Esophagus muscularis mucosa (tissue), 4 donors: ENCODE measurements around the gene TBL1XR1.

Experiments used
- EP300 ChIP-seq: sonication (generic); formaldehyde crosslinking; IDR thresholded peaks from one replicate; pipeline ENCODE4 v1.6.1; 2017; ENCODE audit warnings: antibody characterized with exemption
- POLR2A ChIP-seq: fragments of 450-650 bp; IDR thresholded peaks from one replicate; pipeline ENCODE4 v1.6.1; 2017; ENCODE audit warnings: antibody characterized with exemption, moderate library complexity, mild to moderate bottlenecking, low read depth
- POLR2AphosphoS5 ChIP-seq, 2 donors: sonication (generic); formaldehyde crosslinking; IDR thresholded peaks; one replicate each; pipeline ENCODE4 v1.6.1; 2017; ENCODE audit warnings: antibody characterized with exemption in 2 of 2
- TF ChIP-seq, protein P1 (sequence below), 3 experiments: fragments of 200-600 bp in 2 of 3; fragments of 450-650 bp in 1 of 3; sonication (generic) in 2 of 3; IDR thresholded peaks; one replicate each; pipeline ENCODE4 v1.5.1; 2017 to 2019; ENCODE audit warnings: antibody characterized with exemption in 3 of 3, mild to moderate bottlenecking in 2 of 3, moderate library complexity in 1 of 3

DNA sequence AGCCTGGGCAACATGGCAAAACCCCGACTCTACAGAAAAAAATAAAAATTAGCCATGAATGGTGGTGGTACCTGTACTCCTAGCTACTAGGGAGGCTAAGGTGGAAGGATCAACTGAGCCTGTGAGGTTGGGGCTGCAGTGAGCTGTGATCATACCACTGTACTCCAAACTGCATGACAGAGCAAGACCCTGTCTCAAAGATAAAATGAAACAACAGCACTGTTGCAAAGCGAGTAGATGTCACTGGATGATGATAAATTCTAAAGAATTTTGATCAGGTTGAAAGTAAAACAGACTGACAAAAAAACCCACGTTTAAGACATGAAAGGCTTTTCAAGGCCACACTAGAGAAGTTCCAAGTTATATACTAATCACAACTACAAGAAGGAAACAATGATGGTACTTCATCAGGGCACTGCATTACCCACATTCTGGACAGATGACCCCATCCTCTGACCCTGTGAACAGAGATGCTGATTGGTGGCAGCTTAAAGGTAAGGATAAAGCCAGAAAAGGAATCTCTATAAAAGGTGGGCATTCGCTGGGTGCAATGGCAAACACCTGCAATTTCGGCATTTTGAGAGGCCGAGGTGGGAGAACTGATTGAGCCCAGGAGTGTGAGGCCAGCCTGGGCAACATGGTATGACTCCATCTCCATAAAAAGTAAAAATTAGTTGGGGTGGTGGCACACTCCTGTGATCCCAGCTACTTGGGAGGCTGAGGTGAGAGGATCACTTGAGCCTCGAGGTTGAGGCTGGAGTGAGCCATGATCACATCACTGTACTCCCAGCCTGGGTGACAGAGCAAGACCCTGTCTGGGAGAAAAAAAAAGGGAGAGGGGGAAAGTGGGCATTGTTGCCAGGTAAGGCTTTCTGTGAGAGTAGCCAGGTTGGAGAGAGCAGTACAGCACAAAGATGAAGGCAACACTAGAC is 59.2 kb downstream of the TBL1XR1 start:
- TF ChIP-seq, protein P1, sequence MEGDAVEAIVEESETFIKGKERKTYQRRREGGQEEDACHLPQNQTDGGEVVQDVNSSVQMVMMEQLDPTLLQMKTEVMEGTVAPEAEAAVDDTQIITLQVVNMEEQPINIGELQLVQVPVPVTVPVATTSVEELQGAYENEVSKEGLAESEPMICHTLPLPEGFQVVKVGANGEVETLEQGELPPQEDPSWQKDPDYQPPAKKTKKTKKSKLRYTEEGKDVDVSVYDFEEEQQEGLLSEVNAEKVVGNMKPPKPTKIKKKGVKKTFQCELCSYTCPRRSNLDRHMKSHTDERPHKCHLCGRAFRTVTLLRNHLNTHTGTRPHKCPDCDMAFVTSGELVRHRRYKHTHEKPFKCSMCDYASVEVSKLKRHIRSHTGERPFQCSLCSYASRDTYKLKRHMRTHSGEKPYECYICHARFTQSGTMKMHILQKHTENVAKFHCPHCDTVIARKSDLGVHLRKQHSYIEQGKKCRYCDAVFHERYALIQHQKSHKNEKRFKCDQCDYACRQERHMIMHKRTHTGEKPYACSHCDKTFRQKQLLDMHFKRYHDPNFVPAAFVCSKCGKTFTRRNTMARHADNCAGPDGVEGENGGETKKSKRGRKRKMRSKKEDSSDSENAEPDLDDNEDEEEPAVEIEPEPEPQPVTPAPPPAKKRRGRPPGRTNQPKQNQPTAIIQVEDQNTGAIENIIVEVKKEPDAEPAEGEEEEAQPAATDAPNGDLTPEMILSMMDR (IDR thresholded peaks at IDR 0.05): no peak
- TF ChIP-seq POLR2AphosphoS5 (IDR thresholded peaks at IDR 0.05) (no peak), EP300 (no peak), POLR2A (no peak)
